ENCODE measurements around the gene TRAPPC11. TPM values are rescaled to one million over a fixed set of nuclear protein-coding genes. Genes with fewer than 3 reads are reported as not detected.

The TRAPPC11 gene
- total and polyA plus RNA-seq, 2 of the 13 experiments (the other 11 are each of a cell fraction or from before 2014, with no cell fraction given), result 18.0 to 23.2 TPM

DNA sequence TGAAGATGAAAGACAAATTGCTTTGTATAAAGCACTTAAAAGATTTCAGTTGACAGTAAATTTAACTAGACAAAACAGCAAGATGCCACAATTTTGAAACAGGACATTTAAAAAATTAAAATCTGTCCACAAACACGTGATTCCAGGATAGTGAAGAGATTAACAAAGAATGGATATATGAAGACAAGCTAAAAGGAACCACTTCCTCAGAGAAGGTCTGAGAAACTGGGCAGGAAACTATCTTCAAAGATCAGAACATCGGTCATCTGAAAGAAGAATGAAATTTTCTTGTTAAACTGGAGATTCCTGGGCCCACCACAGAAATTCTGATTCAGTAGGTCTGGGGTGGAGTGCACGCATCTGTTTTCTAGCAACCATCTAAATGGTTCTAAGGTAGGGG is 1.5 kb upstream of the TRAPPC11 start:
- Histone ChIP-seq H3K4me2 (ENCODE audit: low read depth, low read length) (peak overlapping the region; percentile 75), H3K4me1 (ENCODE audit: insufficient read depth, low read length) (peaks cover 35% of the 10 kb centered on the region), H3K36me3 (replicated peaks in 1 of 2; ENCODE audit: control insufficient read depth in 1 of 2, insufficient read depth in 2 of 2, low read length in 2 of 2) (0 out of 5 replicates have a peak, but pooled peaks cover 0 to 4% of the 10 kb centered on the region in 2 experiments), H3K9ac (ENCODE audit: insufficient read depth, low read depth, low read length) (peak overlapping the region; percentile 80), H3K27ac (ENCODE audit: extremely low read length, insufficient read depth, low read length) (no peak overlapping the region), H2AFZ (ENCODE audit: low read length) (no peak overlapping the region), H3K9me3 (ENCODE audit: low read length) (no peaks in the 10 kb centered on the region), H4K20me1 (ENCODE audit: insufficient read depth, low read length) (no peaks in the 10 kb centered on the region), H3K27me3 (ENCODE audit: control insufficient read depth in 1 of 2, insufficient read depth in 2 of 2, low read length in 2 of 2) (no peaks in the 10 kb centered on the region; a peak in 1 of 5 replicates), H3K79me2 (ENCODE audit: insufficient read depth, low read length) (peaks cover 25% of the 10 kb centered on the region), H3K4me3 (replicated peaks in 1 of 3; ENCODE audit: insufficient read depth in 1 of 3, low read depth in 2 of 3, low read length in 3 of 3) (peak overlapping the region in 2 of 3 experiments; percentile 73 to 77; a peak in 5 of 6 replicates)
- intact Hi-C loops (cut with micrococcal nuclease; ENCODE audit: unreplicated experiment), result loop anchor here (5.0 kb wide), 1 partner anchor 65 kb away; no protein-coding TSS in a partner anchor
- ATAC-seq (no peak), DNase-seq (ENCODE audit: low spot score) (no peak), FAIRE-seq (no peak)
- POLR2A ChIA-PET, result no interaction called here
- CTCF ChIA-PET (ENCODE audit: low intra/inter-chr PET ratio, low total read pairs), result no interaction called here
- 75% methylated on average over 3 of the region's 3 CpGs for WGBS (ENCODE audit: low lambda C conversion rate)
- BruUV-seq (replicated peaks), result TSS peak; percentile 52
- in situ Hi-C loops (cut with HindIII; ENCODE audit: extremely low pct_ligation_motif_present, low pct_unique_long_range_greater_than_20kb), result no loop called here
- TF ChIP-seq ZNF614 (CRISPR knock-in tag; IDR thresholded peaks at IDR 0.05; ENCODE audit: borderline replicate concordance) (no peak), ZBTB8A (CRISPR knock-in tag; IDR thresholded peaks at IDR 0.05; ENCODE audit: borderline replicate concordance, low read depth) (no peak), ZNF737 (CRISPR knock-in tag; IDR thresholded peaks at IDR 0.05; ENCODE audit: borderline replicate concordance) (no peak), GATA4 (IDR thresholded peaks at IDR 0.05; ENCODE audit: borderline replicate concordance, low read depth) (no peak), ZKSCAN5 (CRISPR knock-in tag; IDR thresholded peaks at IDR 0.05) (no peak), SRSF4 (IDR thresholded peaks at IDR 0.05; ENCODE audit: low read depth, low read length, poor library complexity, severe bottlenecking) (no peak), ZNF562 (CRISPR knock-in tag; IDR thresholded peaks at IDR 0.05; ENCODE audit: borderline replicate concordance) (no peak), ZNF629 (CRISPR knock-in tag; conservative IDR thresholded peaks at IDR 0.05) (no peak), ZNF335 (CRISPR knock-in tag; IDR thresholded peaks at IDR 0.05) (no peak), HCFC1 (IDR thresholded peaks at IDR 0.05; ENCODE audit: low read depth, low read length) (no peak), MAFG (CRISPR knock-in tag; IDR thresholded peaks at IDR 0.05) (no peak)
- TF ChIP-seq, protein P1, sequence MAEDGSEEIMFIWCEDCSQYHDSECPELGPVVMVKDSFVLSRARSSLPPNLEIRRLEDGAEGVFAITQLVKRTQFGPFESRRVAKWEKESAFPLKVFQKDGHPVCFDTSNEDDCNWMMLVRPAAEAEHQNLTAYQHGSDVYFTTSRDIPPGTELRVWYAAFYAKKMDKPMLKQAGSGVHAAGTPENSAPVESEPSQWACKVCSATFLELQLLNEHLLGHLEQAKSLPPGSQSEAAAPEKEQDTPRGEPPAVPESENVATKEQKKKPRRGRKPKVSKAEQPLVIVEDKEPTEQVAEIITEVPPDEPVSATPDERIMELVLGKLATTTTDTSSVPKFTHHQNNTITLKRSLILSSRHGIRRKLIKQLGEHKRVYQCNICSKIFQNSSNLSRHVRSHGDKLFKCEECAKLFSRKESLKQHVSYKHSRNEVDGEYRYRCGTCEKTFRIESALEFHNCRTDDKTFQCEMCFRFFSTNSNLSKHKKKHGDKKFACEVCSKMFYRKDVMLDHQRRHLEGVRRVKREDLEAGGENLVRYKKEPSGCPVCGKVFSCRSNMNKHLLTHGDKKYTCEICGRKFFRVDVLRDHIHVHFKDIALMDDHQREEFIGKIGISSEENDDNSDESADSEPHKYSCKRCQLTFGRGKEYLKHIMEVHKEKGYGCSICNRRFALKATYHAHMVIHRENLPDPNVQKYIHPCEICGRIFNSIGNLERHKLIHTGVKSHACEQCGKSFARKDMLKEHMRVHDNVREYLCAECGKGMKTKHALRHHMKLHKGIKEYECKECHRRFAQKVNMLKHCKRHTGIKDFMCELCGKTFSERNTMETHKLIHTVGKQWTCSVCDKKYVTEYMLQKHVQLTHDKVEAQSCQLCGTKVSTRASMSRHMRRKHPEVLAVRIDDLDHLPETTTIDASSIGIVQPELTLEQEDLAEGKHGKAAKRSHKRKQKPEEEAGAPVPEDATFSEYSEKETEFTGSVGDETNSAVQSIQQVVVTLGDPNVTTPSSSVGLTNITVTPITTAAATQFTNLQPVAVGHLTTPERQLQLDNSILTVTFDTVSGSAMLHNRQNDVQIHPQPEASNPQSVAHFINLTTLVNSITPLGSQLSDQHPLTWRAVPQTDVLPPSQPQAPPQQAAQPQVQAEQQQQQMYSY (CRISPR knock-in tag; IDR thresholded peaks at IDR 0.05), result no peak
- TF ChIP-seq, protein P2, sequence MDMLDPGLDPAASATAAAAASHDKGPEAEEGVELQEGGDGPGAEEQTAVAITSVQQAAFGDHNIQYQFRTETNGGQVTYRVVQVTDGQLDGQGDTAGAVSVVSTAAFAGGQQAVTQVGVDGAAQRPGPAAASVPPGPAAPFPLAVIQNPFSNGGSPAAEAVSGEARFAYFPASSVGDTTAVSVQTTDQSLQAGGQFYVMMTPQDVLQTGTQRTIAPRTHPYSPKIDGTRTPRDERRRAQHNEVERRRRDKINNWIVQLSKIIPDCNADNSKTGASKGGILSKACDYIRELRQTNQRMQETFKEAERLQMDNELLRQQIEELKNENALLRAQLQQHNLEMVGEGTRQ (IDR thresholded peaks at IDR 0.05; ENCODE audit: low read depth, low read length), result no peak
- TF ChIP-seq, protein P2 (CRISPR knock-in tag; IDR thresholded peaks at IDR 0.05; ENCODE audit: borderline replicate concordance), result no peak
- TF ChIP-seq, protein P3, sequence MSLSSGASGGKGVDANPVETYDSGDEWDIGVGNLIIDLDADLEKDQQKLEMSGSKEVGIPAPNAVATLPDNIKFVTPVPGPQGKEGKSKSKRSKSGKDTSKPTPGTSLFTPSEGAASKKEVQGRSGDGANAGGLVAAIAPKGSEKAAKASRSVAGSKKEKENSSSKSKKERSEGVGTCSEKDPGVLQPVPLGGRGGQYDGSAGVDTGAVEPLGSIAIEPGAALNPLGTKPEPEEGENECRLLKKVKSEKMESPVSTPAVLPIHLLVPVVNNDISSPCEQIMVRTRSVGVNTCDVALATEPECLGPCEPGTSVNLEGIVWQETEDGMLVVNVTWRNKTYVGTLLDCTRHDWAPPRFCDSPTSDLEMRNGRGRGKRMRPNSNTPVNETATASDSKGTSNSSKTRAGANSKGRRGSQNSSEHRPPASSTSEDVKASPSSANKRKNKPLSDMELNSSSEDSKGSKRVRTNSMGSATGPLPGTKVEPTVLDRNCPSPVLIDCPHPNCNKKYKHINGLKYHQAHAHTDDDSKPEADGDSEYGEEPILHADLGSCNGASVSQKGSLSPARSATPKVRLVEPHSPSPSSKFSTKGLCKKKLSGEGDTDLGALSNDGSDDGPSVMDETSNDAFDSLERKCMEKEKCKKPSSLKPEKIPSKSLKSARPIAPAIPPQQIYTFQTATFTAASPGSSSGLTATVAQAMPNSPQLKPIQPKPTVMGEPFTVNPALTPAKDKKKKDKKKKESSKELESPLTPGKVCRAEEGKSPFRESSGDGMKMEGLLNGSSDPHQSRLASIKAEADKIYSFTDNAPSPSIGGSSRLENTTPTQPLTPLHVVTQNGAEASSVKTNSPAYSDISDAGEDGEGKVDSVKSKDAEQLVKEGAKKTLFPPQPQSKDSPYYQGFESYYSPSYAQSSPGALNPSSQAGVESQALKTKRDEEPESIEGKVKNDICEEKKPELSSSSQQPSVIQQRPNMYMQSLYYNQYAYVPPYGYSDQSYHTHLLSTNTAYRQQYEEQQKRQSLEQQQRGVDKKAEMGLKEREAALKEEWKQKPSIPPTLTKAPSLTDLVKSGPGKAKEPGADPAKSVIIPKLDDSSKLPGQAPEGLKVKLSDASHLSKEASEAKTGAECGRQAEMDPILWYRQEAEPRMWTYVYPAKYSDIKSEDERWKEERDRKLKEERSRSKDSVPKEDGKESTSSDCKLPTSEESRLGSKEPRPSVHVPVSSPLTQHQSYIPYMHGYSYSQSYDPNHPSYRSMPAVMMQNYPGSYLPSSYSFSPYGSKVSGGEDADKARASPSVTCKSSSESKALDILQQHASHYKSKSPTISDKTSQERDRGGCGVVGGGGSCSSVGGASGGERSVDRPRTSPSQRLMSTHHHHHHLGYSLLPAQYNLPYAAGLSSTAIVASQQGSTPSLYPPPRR (CRISPR knock-in tag; IDR thresholded peaks at IDR 0.05; ENCODE audit: borderline replicate concordance), result no peak
